Erythroblast (primary cell): ENCODE data around the gene CEBPA.

Source experiments
- DNase-seq, 2 experiments: peaks; one replicate each; lab custom pipeline; 2025; lab: John Stamatoyannopoulos, UW
- GATA1 ChIP-seq: IDR thresholded peaks from 2 replicates; pipeline ENCODE4 v1.6.1; 2011; ENCODE audit warnings: low read depth, mild to moderate bottlenecking, control low read depth, low read length, moderate library complexity
- POLR2A ChIP-seq: IDR thresholded peaks from 2 replicates; pipeline ENCODE4 v1.6.1; 2011; ENCODE audit warnings: mild to moderate bottlenecking, low read length

Gene CEBPA

DNA sequence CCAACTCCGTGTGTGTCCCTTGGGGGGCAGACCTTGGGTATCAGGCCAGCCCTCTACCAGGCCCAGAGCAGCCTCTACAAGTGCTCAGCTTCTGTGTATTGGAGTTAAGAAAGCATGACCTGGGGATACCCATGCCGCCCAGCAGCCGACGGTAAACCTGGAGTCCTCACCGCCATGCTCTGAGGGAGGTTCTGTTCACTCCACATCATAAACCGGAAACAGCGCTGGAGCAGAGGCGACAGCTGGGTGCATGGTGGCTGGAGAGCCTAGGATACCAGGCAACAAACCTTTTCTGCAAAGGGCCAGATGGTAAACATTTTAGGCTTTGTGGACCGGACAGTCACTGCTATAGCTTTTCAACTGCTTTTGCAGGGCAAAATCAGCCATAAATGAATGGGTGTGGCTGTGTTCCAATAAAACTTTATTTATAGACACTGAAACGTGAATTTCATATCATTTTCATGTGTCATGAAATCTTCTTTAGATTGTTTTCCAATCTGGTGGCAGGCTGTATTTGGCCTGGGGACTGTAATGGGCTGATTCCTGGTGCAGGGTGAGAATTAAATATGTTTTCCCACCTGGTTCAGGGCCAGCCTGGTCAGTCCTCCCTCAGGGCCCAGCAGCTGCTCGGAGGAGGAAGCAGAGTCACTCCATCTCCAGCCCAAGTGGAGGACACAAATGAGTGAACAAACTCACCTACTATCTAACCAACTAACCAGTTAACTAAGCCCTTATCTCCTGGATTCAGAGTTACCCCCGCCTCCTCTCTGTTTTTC is 30.9 kb downstream of the CEBPA start:
- TF ChIP-seq GATA1 (no peak), POLR2A (no peak)
- DNase-seq: no peak

DNA sequence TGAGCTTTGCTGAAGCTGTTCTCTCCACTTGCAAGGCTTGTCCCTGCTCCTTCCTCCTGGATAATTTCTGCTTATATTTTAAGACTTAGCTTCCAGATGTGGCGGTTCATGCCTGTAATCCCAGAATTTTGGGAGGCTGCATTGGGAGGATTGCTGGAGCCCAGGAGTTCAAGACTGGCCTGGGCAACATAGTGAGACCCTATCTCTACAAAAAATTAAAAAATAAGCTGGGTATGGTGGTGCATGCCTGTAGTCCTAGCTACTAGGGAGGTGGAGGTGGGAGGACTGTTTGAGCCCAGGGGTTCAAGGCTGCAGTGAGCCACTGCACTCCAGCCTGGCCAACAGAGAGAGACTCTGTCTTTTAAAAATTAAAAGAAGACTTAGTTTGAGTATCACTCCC is 31.6 kb downstream of the CEBPA start:
- TF ChIP-seq POLR2A: no peak
- no peak for TF ChIP-seq GATA1
- DNase-seq: no peak

GRCh38 chr19:33269016-33269415 is 33.3 kb downstream of the CEBPA start:
- TF ChIP-seq POLR2A: no peak
- no peak for TF ChIP-seq GATA1
- DNase-seq: no peak

DNA sequence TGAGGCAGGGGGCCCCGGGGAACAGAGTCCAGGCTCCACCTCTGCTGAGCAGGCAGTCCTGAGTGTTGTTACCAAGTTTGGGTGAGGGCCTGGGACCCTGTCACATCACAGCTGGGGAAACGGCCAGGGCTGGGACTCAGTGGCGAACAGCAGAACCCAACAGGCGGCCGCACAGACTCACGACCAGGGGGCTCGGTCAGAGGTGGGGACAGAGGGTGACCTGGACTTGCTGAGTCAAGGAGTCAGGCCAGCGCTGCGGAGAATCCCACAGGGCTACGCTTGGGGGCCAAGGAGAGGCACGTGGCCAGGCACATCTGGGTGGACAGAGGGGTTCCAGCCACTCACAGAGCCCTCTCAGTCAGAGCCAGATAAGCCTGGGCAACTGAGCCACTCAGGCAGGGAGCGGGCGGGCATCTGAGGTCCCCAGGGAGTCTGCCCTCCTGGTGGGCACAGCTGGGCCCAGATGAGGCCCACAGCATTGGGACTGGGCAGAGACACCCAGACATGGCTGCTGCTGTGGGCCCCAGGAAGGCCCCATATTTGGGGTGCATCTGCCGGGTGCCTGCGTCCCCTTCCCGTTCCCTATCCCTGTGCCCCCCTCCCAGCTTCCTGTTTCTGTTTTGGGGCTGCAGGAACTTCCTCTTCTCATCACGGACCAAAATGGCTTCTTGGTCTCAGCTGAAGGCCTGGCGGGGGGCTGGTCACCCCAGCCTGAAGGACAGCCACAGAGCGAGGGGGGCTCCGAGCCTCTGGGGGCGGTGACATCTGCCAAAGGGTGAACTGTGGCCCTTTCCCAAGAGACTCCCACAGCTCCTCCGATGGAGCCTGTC is 34.0 kb downstream of the CEBPA start:
- DNase-seq: no peak
- TF ChIP-seq POLR2A (no peak), GATA1 (no peak)

GRCh38 chr19:33267706-33268105 is 34.6 kb downstream of the CEBPA start:
- TF ChIP-seq GATA1 (no peak), POLR2A (no peak)
- DNase-seq: no peak

DNA sequence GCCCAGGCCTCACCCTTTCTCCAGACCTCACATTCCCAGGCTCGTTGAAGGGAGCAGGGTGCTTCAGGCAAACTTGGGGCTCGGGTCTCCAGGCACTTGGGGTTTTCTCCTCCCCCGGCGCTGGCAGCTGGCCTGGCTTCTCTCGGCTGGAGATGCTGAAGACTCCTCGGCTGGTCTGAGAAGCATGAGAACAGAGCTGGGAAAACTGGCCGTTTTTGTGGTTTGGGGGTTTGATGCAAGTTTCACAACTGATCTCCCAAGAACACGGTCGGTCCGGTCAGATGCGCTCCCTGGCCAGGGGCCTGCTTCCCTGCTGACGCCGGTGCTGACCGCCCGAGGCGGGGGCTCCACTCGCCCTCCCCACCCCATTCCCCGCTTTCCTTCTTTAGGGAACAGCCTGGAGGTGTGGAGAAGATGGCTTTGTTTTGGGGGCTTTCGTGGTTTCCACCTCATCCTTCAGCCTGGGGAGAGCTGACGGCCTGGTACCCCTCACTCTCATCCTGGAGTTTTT is 35.3 kb downstream of the CEBPA start:
- no peak for TF ChIP-seq POLR2A
- TF ChIP-seq GATA1: no peak
- DNase-seq: no peak

- TF ChIP-seq GATA1 (no peak), POLR2A (no peak)
- DNase-seq: no peak
Measured at GRCh38 chr19:33264881-33265445, 37.4 kb downstream of the CEBPA start.

DNA sequence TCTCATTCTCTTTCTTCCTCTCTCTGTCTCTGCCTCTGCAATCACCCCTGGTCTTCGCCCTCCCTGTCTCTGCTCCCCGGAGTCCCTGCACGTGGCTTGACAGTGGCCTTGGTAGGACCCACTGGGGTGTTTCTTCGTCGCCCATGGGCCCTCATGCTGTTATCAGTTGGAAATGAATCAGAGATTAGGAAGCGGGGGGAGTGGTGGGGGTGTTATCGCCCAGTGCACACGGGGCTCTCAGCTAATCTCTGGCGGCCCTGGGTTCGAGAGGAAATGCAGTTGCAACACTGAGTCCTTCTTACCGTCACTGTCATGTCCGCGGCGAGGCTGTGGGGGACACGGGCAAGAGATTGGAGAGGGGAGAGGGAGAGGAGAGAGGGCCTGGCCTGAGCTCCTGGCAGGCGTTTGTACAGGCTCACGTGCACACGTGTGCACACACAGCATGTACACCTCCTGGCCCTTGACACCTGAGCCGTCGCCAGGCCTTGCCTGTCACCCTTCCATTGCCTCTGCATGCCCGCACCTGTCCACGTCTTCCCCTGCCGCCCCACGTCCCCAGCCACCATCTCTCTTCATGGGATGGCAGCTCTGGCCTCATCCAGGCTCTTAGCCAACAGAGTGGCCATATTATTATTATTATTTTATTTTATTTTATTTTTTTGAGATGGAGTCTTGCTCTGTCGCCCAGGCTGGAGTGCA is 38.9 kb downstream of the CEBPA start:
- no peak for TF ChIP-seq GATA1
- TF ChIP-seq POLR2A: no peak
- peak; percentile 31 to 60 for DNase-seq

DNA sequence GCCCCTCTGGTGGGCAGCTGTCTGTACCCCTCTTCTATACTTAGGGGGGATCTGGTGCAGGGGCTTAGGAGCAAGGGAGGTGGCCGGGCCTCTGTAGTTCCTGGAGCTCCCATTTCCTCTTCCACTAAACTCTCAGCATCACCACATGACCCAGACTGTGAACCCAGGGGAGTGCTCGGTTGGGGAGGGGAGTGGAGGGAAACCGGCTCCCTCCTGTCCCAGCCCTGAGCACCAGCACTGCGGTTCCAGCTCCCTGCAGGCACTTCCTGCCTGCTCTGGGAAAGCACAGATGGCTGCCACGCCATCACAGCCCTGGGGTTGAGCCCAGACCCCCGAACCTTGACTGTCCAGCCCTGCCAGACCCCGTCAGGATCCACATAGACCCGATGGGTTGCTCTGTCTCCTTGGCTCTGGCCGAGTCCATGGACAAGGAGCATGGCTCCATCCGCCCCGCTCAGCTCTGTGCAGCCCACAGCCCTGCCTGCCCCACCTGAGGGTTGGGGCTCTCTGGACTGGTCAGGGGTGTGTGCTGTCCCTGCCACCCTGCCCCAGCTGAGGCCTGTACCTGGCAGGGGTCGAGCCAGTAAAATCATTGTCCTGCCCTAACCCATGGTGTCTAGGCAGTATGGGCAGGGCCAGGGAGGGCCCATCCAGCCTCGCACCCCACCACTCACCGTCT is 40.7 kb downstream of the CEBPA start:
- no peak for TF ChIP-seq GATA1
- no peak for TF ChIP-seq POLR2A
- no peak for DNase-seq

- no peak for TF ChIP-seq POLR2A
- DNase-seq: no peak
Measured at GRCh38 chr19:33260628-33261418, 41.5 kb downstream of the CEBPA start.

DNA sequence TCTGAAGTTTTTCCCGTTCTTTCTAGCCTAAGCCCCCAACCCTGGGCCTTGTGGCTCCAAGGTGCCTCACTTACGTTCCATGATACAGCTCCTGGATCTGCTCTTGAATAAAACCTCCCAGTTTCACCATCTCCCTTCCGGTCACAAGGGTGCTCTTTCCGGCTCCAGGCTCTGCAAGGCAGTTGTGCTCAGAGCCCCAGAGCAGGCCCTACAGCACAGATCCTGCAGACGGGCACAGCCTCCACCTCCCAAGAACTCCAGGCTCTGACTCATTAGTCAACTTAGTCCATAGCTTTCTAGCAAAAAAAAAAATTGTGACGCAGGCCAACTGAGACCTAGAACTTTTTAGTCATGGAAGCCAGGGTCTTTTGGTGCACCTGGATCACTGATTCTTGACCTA is 42.8 kb downstream of the CEBPA start:
- no peak for TF ChIP-seq POLR2A
- TF ChIP-seq GATA1: no peak
- DNase-seq: no peak

DNA sequence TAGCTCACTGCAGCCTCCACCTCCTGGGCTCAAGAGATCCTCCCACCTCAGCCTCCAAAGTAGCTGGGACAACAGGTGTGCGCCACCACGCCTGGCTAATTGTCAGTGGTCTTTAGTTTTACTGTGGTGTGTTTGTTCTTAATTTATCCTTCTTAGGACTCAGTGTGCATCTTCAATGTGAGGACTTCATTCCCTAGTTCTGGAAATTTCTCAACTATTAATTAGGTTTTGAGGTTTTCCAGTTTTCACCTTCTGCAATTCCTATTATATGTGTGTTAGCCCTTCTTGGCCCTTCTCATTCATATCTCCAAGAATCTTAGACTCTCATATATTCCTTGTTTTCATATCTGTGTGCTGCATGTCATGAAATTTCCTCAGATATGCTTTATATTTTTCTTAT is 44.5 kb downstream of the CEBPA start:
- no peak for DNase-seq
- no peak for TF ChIP-seq POLR2A
- TF ChIP-seq GATA1: no peak

DNA sequence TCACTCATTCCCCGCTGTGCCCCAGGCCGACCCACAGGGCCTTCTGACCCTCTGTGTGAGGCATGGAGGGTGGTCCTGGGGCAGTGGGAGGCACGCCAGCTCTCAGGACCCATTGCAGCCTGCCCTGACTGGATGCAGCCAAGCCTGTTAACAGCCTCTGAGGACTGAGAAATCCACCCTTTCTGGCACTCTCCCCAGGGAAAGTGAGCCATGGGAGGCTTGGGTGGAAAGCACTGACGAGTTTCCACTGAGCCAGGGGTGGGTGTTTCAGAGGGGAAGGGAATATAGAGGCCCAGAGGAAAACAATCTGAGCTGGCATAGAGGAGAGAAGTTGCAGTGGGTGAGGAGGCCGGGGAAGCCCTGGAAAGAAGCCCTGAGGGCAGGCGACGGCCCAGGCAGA is 46.1 kb downstream of the CEBPA start:
- TF ChIP-seq POLR2A: no peak
- TF ChIP-seq GATA1: no peak
- DNase-seq: no peak
